ENCODE results near the gene CHCHD4. TPM values are rescaled to one million over a fixed set of nuclear protein-coding genes. Genes with fewer than 3 reads are reported as not detected.

The CHCHD4 gene
- total RNA-seq, 1 experiment from 2014 or later: 16.7 TPM

- no peak for TF ChIP-seq CTCF (IDR thresholded peaks at IDR 0.05; ENCODE audit: unreplicated experiment)
- CTCF ChIA-PET: interaction anchor here (0.5 to 2.0 kb wide), 3 partner anchors 18 to 263 kb away, joined by 5 to 8 read pairs (median 8); partner anchors contain the start of genes CHCHD4 and TMEM43
- BruUV-seq (replicated peaks): no TSS peak
- peaks cover 51% of the 10 kb centered on the region for H3K36me3 Mint-ChIP-seq (ENCODE audit: insufficient read depth, unreplicated experiment)
- DNase-seq: peak; percentile 34
- H3K27me3 Mint-ChIP-seq (ENCODE audit: unreplicated experiment): no peaks in the 10 kb centered on the region
- no peak overlapping the region for H3K4me3 Mint-ChIP-seq (ENCODE audit: low read depth, unreplicated experiment)
- intact Hi-C loops (cut with micrococcal nuclease; ENCODE audit: unreplicated experiment): loop anchor here (2.0 kb wide), 1 partner anchor 35 kb away; the partner anchor contains the start of genes LSM3 and XPC
- H3K27ac Mint-ChIP-seq (ENCODE audit: unreplicated experiment): peak overlapping the region; percentile 94
- H3K9me3 Mint-ChIP-seq (ENCODE audit: low read depth, unreplicated experiment): no peaks in the 10 kb centered on the region
- H3K4me1 Mint-ChIP-seq (ENCODE audit: low read depth, unreplicated experiment): peaks cover 17% of the 10 kb centered on the region
Observed at GRCh38 chr3:14143271-14144225, 18.9 kb upstream of the CHCHD4 start.

GRCh38 chr3:14142567-14143270 lies 18.0 kb upstream of the CHCHD4 start:
- peak overlapping the region; percentile 27 for H3K27ac Mint-ChIP-seq (ENCODE audit: unreplicated experiment)
- peaks cover 53% of the 10 kb centered on the region for H3K36me3 Mint-ChIP-seq (ENCODE audit: insufficient read depth, unreplicated experiment)
- H3K27me3 Mint-ChIP-seq (ENCODE audit: unreplicated experiment): no peaks in the 10 kb centered on the region
- no peaks in the 10 kb centered on the region for H3K9me3 Mint-ChIP-seq (ENCODE audit: low read depth, unreplicated experiment)
- no peak for DNase-seq
- peaks cover 17% of the 10 kb centered on the region for H3K4me1 Mint-ChIP-seq (ENCODE audit: low read depth, unreplicated experiment)
- CTCF ChIA-PET: no interaction called here
- TSS peak; percentile 62 for BruUV-seq (replicated peaks)
- no peak overlapping the region for H3K4me3 Mint-ChIP-seq (ENCODE audit: low read depth, unreplicated experiment)
- TF ChIP-seq CTCF (IDR thresholded peaks at IDR 0.05; ENCODE audit: unreplicated experiment): no peak
- intact Hi-C loops (cut with micrococcal nuclease; ENCODE audit: unreplicated experiment): no loop called here

- H3K9me3 Mint-ChIP-seq (ENCODE audit: low read depth, unreplicated experiment): no peaks in the 10 kb centered on the region
- no TSS peak for BruUV-seq (replicated peaks)
- intact Hi-C loops (cut with micrococcal nuclease; ENCODE audit: unreplicated experiment): no loop called here
- H3K27me3 Mint-ChIP-seq (ENCODE audit: unreplicated experiment): no peaks in the 10 kb centered on the region
- TF ChIP-seq CTCF (IDR thresholded peaks at IDR 0.05; ENCODE audit: unreplicated experiment): no peak
- no peak overlapping the region for H3K4me3 Mint-ChIP-seq (ENCODE audit: low read depth, unreplicated experiment)
- H3K27ac Mint-ChIP-seq (ENCODE audit: unreplicated experiment): peak overlapping the region; percentile 47
- DNase-seq: no peak
- H3K36me3 Mint-ChIP-seq (ENCODE audit: insufficient read depth, unreplicated experiment): peaks cover 47% of the 10 kb centered on the region
- CTCF ChIA-PET: no interaction called here
- H3K4me1 Mint-ChIP-seq (ENCODE audit: low read depth, unreplicated experiment): peaks cover 17% of the 10 kb centered on the region
Observed at GRCh38 chr3:14141602-14142341, 17.1 kb upstream of the CHCHD4 start.

GRCh38 chr3:14141144-14141543 lies 16.5 kb upstream of the CHCHD4 start:
- no peaks in the 10 kb centered on the region for H3K9me3 Mint-ChIP-seq (ENCODE audit: low read depth, unreplicated experiment)
- TF ChIP-seq CTCF (IDR thresholded peaks at IDR 0.05; ENCODE audit: unreplicated experiment): no peak
- CTCF ChIA-PET: no interaction called here
- H3K4me1 Mint-ChIP-seq (ENCODE audit: low read depth, unreplicated experiment): peaks cover 17% of the 10 kb centered on the region
- H3K27ac Mint-ChIP-seq (ENCODE audit: unreplicated experiment): no peak overlapping the region
- no TSS peak for BruUV-seq (replicated peaks)
- H3K27me3 Mint-ChIP-seq (ENCODE audit: unreplicated experiment): no peaks in the 10 kb centered on the region
- H3K4me3 Mint-ChIP-seq (ENCODE audit: low read depth, unreplicated experiment): no peak overlapping the region
- peaks cover 47% of the 10 kb centered on the region for H3K36me3 Mint-ChIP-seq (ENCODE audit: insufficient read depth, unreplicated experiment)
- intact Hi-C loops (cut with micrococcal nuclease; ENCODE audit: unreplicated experiment): no loop called here
- no peak for DNase-seq
